GM12872 (cell line): Measurements from ENCODE around the gene PSAPL1.

Source experiments
- TF ChIP-seq, protein P1 (sequence below): IDR thresholded peaks from 3 replicates; pipeline ENCODE4 v1.5.1; 2011; ENCODE audit warnings: low read depth, mild to moderate bottlenecking, low read length, moderate library complexity; ENCODE audit not compliant: insufficient read depth

Gene PSAPL1

DNA sequence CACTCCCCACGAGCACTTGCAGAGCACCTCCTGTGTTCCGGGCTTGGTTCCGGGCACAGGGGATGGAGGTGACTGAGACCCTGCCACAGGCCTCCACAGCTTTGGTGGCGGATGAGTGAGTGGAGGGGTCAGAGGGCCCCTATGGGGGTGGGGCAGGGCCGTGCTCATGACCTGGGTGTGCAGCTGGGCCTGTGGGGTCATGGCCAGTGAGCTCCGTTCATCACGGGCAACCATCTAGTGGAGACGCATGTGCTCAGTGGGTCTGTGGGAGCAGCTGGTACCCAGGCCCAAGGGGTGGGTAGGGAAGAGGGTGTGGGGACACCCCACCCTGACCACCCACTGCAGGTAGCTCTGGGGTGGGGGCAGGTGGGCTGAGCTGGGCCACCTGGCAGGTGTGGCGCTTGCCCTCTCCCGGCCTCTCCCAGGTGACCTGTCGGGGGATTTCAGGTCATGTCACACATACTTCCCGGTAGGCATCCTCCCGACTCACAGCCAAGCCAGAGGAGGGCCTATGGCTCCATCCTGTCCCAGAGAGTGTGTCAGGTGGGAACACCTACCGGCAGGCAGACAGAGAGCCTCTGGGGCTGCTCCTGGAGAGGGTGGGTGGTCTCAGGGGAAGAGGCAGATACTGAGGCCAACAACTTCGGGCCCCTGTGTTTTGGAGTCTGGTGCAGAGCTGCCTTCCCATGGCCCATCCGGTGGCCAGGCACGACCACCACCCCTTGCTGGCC lies 3.6 kb downstream of the PSAPL1 start:
- TF ChIP-seq, protein P1, sequence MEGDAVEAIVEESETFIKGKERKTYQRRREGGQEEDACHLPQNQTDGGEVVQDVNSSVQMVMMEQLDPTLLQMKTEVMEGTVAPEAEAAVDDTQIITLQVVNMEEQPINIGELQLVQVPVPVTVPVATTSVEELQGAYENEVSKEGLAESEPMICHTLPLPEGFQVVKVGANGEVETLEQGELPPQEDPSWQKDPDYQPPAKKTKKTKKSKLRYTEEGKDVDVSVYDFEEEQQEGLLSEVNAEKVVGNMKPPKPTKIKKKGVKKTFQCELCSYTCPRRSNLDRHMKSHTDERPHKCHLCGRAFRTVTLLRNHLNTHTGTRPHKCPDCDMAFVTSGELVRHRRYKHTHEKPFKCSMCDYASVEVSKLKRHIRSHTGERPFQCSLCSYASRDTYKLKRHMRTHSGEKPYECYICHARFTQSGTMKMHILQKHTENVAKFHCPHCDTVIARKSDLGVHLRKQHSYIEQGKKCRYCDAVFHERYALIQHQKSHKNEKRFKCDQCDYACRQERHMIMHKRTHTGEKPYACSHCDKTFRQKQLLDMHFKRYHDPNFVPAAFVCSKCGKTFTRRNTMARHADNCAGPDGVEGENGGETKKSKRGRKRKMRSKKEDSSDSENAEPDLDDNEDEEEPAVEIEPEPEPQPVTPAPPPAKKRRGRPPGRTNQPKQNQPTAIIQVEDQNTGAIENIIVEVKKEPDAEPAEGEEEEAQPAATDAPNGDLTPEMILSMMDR, result no peak

DNA sequence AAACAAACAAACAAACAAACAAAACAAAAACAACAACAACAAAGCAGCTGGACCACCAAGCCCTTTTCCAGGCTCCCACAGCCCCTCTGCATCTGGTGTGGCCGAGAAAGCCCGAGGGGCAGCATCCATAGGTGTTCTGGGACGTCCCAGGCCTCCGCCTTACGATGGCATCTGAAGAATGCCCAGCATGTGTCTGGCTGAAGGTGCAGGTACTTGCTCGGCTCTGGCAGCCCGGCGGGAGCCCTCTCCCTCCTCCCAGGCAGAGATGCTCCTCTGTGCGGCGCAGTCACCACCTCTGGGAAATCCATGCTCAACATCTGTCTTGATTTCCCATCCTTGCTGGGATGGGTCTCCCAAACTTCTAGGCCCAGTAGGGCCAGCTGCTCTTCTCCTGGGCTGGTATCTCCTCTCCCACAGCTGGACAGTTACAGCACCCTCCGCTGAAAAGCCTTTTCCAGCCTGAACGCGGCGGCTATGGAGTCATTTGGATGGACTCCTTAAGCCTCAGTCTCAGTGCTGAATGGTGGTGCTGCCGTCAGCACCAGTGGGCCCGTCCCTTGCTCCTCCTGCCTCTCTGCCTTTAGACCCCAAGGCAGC lies 4.3 kb downstream of the PSAPL1 start:
- TF ChIP-seq, protein P1, result no peak

DNA sequence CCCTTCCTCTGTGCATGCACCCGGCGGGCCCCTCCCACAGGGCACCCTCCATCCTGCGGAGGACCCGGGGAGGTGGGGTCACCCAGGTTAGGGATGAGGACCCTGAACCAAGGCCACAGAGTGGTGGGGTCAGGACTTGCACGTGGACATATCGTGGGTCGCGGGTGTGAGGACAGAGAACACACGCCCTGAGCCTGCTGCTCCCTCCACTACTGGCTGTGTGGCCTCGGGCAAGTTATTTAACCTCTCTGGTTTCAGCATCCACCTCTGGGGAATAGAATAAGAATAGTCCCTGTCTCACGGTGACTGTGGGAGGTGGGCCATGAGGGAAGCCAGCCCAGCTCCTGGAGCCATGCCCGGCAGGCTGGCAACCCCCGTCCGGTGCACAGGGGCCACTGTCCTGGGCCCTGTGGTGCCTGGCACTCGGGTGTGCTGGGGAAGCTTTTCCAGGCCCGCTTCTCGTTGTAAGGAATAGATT lies 5.1 kb downstream of the PSAPL1 start:
- TF ChIP-seq, protein P1, result no peak

DNA sequence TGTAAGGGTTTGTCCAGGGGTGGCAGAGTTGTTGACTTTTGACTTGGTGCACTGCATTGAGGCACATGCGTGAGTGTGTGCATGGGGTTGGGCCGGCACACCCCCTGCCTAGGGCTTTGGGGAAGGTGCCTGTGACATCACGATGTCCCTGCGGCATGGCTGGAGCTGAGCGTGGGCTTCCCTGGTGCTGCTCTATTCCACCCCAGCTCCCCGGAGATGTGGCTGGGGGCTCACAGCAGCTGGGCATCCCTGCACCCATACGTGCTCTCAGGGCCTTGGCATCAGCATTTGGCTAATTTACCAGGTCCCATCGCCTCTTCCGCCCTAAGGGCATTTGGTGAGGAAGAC lies 5.7 kb downstream of the PSAPL1 start:
- TF ChIP-seq, protein P1, result no peak

DNA sequence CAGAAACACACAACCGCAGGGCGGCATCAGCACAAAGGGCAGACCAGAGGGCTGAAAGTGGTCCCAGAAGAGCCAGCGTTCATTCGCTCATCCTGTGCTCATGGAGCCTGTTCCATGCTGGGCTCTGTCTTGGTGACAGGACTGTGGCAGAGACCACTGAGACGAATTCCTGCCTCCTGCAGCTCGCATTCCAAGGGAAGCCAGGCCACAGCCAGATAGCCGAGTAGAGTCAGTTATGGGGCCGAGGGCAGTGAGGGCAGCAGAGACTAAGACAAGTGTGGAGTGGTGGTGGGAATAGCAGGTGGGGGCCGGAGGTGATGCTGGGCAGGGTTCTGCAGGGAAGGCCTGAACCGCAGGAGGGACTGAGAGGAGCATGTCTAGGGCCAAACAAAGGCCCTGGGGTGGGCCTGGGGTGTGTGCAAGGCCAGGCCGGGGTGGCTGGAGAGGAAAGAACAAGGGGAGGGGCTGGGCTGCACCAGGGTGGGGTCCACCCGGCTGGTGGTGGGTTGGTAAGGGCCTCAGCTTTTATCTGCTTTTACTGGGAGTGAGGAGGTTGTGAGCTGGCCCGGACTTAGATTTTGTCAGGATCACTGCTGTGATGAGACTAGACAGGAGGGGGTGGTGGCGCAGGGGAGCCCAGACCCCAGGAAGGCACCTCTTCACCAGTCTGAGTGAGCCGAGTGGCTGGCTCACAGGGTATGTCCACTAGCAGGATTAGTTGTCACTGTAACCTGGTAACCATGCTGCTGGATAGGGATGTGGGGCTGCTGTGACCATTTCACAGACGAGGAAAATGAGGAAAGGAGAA lies 6.3 kb downstream of the PSAPL1 start:
- TF ChIP-seq, protein P1, result no peak

DNA sequence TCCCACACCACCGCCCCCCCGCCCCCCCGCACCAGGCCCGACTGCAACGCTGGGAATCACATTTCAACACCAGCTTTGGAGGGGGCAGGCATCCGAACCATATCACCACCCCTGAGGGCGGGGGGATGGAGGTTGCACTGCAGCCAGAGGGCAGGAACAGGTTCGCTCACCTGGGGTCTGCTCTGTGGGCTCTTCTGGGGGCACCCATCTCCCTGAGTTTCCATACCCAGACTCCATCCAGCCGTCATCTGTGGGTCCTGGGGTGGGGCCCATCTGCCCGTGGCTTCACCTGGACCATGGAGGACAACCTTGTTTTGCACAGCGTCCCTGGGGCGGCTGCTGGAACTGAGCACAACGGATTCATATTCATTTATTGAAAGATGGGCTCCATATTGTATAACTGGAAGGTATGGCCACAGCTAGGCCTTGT lies 6.9 kb downstream of the PSAPL1 start:
- TF ChIP-seq, protein P1, result no peak

DNA sequence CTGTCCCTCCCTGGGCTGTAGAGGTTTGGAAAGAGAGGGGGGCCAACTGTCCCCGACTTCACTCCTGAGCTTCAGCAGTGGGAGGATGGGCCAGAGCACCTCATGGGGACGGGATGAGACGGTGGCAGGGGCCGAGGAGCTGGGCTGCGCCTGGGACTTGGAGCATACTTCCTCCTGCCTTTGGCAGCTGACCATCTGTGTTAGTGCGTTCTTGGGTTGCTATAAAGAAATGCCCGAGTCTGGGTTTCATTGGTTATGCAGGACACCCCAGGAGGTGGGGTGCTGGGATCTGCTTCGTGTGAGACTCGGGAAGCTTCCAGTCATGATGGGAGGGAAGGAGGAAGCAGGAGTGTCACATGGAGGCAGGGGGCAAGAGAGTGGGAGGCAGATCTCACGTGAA lies 7.4 kb downstream of the PSAPL1 start:
- TF ChIP-seq, protein P1, result no peak
